ENCODE results near the gene COL5A1.

Gene COL5A1

GRCh38 chr9:134722120-134722701 lies 80.6 kb downstream of the COL5A1 start:
- no peak overlapping the region for H3K27ac ChIP-seq
- no peaks in the 10 kb centered on the region for H3K36me3 ChIP-seq
- no peaks in the 10 kb centered on the region for H3K9me3 ChIP-seq
- no peaks in the 10 kb centered on the region for H3K4me1 ChIP-seq (ENCODE audit: control insufficient read depth in 1 of 2, insufficient read depth in 1 of 2, low read depth in 1 of 2, low read length in 1 of 2)
- peaks cover 45% of the 10 kb centered on the region for H3K27me3 ChIP-seq
- TF ChIP-seq CTCF (IDR thresholded peaks at IDR 0.05), result no peak
- no peak overlapping the region for H3K4me3 ChIP-seq (ENCODE audit: low read depth in 1 of 2, low read length in 1 of 2)

GRCh38 chr9:134723037-134723436 lies 81.4 kb downstream of the COL5A1 start:
- Histone ChIP-seq H3K36me3 (no peaks in the 10 kb centered on the region), H3K4me1 (ENCODE audit: control insufficient read depth in 1 of 2, insufficient read depth in 1 of 2, low read depth in 1 of 2, low read length in 1 of 2) (no peaks in the 10 kb centered on the region), H3K27me3 (peaks cover 45% of the 10 kb centered on the region), H3K4me3 (ENCODE audit: low read depth in 1 of 2, low read length in 1 of 2) (no peak overlapping the region), H3K27ac (no peak overlapping the region), H3K9me3 (no peaks in the 10 kb centered on the region)
- no peak for TF ChIP-seq CTCF (IDR thresholded peaks at IDR 0.05)

- no peak for TF ChIP-seq CTCF (IDR thresholded peaks at IDR 0.05)
- no peaks in the 10 kb centered on the region for H3K4me1 ChIP-seq (ENCODE audit: control insufficient read depth in 1 of 2, insufficient read depth in 1 of 2, low read depth in 1 of 2, low read length in 1 of 2)
- H3K4me3 ChIP-seq (ENCODE audit: low read depth in 1 of 2, low read length in 1 of 2), result no peak overlapping the region
- no peaks in the 10 kb centered on the region for H3K9me3 ChIP-seq
- H3K27me3 ChIP-seq, result peaks cover 45% of the 10 kb centered on the region
- no peak overlapping the region for H3K27ac ChIP-seq
- H3K36me3 ChIP-seq, result no peaks in the 10 kb centered on the region
These were observed 82.0 kb downstream of the COL5A1 start for GRCh38 chr9:134723491-134724190.

GRCh38 chr9:134724202-134724911 lies 82.8 kb downstream of the COL5A1 start:
- no peak overlapping the region for H3K27ac ChIP-seq
- no peak for TF ChIP-seq CTCF (IDR thresholded peaks at IDR 0.05)

GRCh38 chr9:134724912-134725604 lies 83.5 kb downstream of the COL5A1 start:
- TF ChIP-seq CTCF (IDR thresholded peaks at IDR 0.05), result no peak
- H3K9me3 ChIP-seq, result no peaks in the 10 kb centered on the region

More at GRCh38 chr9:134724202-134724911, 82.8 kb downstream of the COL5A1 start:
- H3K4me3 ChIP-seq (ENCODE audit: low read depth in 1 of 2, low read length in 1 of 2), result no peak overlapping the region
- no peaks in the 10 kb centered on the region for H3K4me1 ChIP-seq (ENCODE audit: control insufficient read depth in 1 of 2, insufficient read depth in 1 of 2, low read depth in 1 of 2, low read length in 1 of 2)
- H3K27me3 ChIP-seq, result peaks cover 45% of the 10 kb centered on the region
- no peaks in the 10 kb centered on the region for H3K36me3 ChIP-seq
- H3K9me3 ChIP-seq, result no peaks in the 10 kb centered on the region

More at GRCh38 chr9:134724912-134725604, 83.5 kb downstream of the COL5A1 start:
- Histone ChIP-seq H3K4me3 (ENCODE audit: low read depth in 1 of 2, low read length in 1 of 2) (no peak overlapping the region), H3K4me1 (ENCODE audit: control insufficient read depth in 1 of 2, insufficient read depth in 1 of 2, low read depth in 1 of 2, low read length in 1 of 2) (no peaks in the 10 kb centered on the region), H3K36me3 (no peaks in the 10 kb centered on the region), H3K27me3 (peaks cover 45% of the 10 kb centered on the region), H3K27ac (no peak overlapping the region)

All from neutrophil (primary cell).